Vagina (tissue), 2 donors: ENCODE results near the gene PERM1. TPM values are rescaled to one million over a fixed set of nuclear protein-coding genes. Genes with fewer than 3 reads are reported as not detected.

ENCODE experiments used
- DNase-seq, 2 donors: peaks; one replicate each; pipeline ENCODE4 v3.0.0-alpha.2; 2017; ENCODE audit errors: extremely low spot score in 2 of 2
- H3K27ac ChIP-seq: fragments of 200-600 bp; sonication (generic); one replicate; pipeline ENCODE4 v1.5.1; 2019
- H3K27me3 ChIP-seq: fragments of 200-600 bp; sonication (generic); one replicate; pipeline ENCODE4 v1.5.1; 2019
- H3K36me3 ChIP-seq, 2 donors: fragments of 200-600 bp; sonication (generic); one replicate each; pipeline ENCODE4 v1.5.1; 2017 to 2019
- H3K4me1 ChIP-seq: fragments of 200-600 bp; sonication (generic); one replicate; pipeline ENCODE4 v1.5.1; 2019
- H3K4me3 ChIP-seq, 2 donors: fragments of 200-600 bp; sonication (generic); 1 replicate in 1 of 2; 2 replicates in 1 of 2; pipeline ENCODE4 v1.5.1; 2016 to 2019
- H3K9me3 ChIP-seq: fragments of 200-600 bp; sonication (generic); one replicate; pipeline ENCODE4 v1.5.1; 2019
- CTCF ChIP-seq, 3 experiments: fragments of 450-650 bp in 2 of 3; fragments of 200-600 bp in 1 of 3; sonication (generic) in 1 of 3; IDR thresholded peaks; one replicate each; pipeline ENCODE4 v1.5.1; 2017 to 2019; ENCODE audit warnings: antibody characterized with exemption in 3 of 3, mild to moderate bottlenecking in 2 of 3, moderate library complexity in 2 of 3
- POLR2A ChIP-seq, 2 donors: fragments of 450-650 bp; IDR thresholded peaks; one replicate each; pipeline ENCODE4 v1.6.1; 2017; ENCODE audit warnings: antibody characterized with exemption in 2 of 2, mild to moderate bottlenecking in 2 of 2, moderate library complexity in 2 of 2
- POLR2AphosphoS5 ChIP-seq, 2 donors: sonication (generic); formaldehyde crosslinking; IDR thresholded peaks; one replicate each; pipeline ENCODE4 v1.9.0; 2017; ENCODE audit warnings: antibody characterized with exemption in 2 of 2, mild to moderate bottlenecking in 2 of 2, low read depth in 1 of 2; ENCODE audit not compliant: insufficient read depth in 1 of 2
- intact Hi-C: fragments of 100-400 bp; cut with DNase I; formaldehyde crosslinking; loops from one replicate; pipeline ENCODE4 v1.15.1; 2023
- total RNA-seq: library from RNA; depleted of rRNA; stranded (reverse); fragments of >200 nt; gene quantifications from one replicate; pipeline ENCODE4 v1.2.3, GENCODE V29; 2016

PERM1 gene
- total RNA-seq, 1 donor from 2014 or later, result not detected

GRCh38 chr1:973459-974292, 8.2 kb downstream of the PERM1 start:
- Histone ChIP-seq H3K4me3 (no peak overlapping the region), H3K4me1 (peaks cover 27% of the 10 kb centered on the region), H3K27me3 (peaks cover 4% of the 10 kb centered on the region), H3K9me3 (no peaks in the 10 kb centered on the region), H3K27ac (no peak overlapping the region), H3K36me3 (no peaks in the 10 kb centered on the region)
- no peak for DNase-seq
- TF ChIP-seq POLR2AphosphoS5 (IDR thresholded peaks at IDR 0.05; ENCODE audit: insufficient read depth in 1 of 2, low read depth in 1 of 2) (no peak), CTCF (IDR thresholded peaks at IDR 0.05) (no peak), POLR2A (IDR thresholded peaks at IDR 0.05) (no peak)
- intact Hi-C loops, result no loop called here

DNA sequence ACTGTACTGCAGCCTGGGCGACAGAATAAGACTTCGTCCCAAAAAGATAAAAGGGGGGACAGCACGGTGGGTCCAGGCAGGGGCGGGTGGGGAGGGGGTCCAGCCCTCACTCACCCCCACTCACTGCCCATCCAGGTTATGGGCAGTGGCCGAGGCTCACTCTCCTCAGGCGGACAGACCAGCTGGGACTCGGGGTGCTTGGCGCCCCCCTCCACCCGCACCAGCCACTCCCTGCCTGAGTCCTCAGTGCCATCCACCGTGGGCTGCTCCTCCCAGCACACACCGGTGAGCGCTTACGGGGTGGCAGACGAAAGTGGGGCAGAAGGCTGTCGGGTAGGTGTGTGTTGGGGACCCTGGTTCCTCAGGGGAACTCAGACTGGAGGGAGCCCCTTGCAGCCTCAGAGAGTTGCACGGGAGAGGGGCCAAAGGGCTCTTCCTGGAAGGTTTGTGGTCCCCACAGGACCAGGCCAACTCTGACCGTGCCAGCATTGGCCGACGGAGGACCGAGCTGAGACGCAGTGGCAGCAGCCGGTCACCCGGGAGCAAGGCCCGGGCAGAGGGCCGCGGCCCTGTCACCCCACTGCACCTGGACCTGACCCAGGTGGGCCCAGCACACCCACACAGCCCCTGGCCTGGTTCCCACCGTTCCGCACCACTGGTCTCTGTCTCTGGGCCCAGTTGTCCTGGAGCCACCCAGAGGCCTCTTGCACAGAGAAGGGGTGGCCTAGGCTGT, 9.0 kb downstream of the PERM1 start:
- intact Hi-C loops, result no loop called here
- Histone ChIP-seq H3K27ac (no peak overlapping the region), H3K27me3 (peaks cover 4% of the 10 kb centered on the region), H3K4me1 (peaks cover 29% of the 10 kb centered on the region), H3K4me3 (no peak overlapping the region), H3K9me3 (no peaks in the 10 kb centered on the region), H3K36me3 (no peaks in the 10 kb centered on the region)
- no peak for TF ChIP-seq CTCF (IDR thresholded peaks at IDR 0.05)
- TF ChIP-seq POLR2A (IDR thresholded peaks at IDR 0.05), result no peak
- TF ChIP-seq POLR2AphosphoS5 (IDR thresholded peaks at IDR 0.05; ENCODE audit: insufficient read depth in 1 of 2, low read depth in 1 of 2), result no peak
- DNase-seq, result no peak

DNA sequence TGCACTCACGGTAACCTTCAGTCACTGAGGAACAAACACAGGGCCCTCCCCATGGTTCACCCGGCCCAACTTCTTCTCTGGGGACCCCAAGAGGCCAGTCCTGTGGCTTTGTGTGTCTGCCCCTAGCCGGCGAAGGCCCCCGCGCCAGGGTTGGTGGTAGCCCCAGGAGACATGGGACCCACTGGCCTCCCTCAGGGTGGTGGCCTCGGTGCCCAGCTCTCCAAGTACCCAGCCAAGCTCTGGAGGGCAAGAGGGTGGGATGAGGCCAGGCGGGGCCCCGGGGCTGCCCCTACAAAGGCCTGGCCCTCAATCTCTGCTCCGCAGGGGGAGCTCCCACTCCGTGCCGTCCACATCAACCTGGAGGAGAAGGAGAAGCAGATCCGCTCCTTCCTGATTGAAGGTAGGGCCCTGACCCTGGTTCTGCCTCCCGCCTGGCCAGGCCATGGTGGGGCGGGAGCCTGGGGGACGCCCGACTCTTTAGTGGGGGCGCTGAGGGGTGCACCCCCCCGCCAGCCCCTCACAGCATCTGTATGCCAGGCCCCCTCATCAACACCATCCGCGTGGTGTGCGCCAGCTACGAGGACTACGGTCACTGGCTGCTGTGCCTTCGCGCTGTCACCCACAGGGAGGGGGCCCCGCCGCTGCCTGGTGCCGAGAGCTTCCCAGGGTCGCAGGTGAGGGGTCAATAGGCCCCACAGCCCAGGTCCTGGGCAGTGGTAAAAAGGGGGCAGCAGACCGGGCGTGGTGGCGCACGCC, 10.0 kb downstream of the PERM1 start:
- H3K36me3 ChIP-seq, result no peaks in the 10 kb centered on the region
- peaks cover 4% of the 10 kb centered on the region for H3K27me3 ChIP-seq
- no peak overlapping the region for H3K27ac ChIP-seq
- TF ChIP-seq POLR2A (IDR thresholded peaks at IDR 0.05) (no peak), CTCF (IDR thresholded peaks at IDR 0.05) (no peak), POLR2AphosphoS5 (IDR thresholded peaks at IDR 0.05; ENCODE audit: insufficient read depth in 1 of 2, low read depth in 1 of 2) (no peak)
- H3K4me1 ChIP-seq, result peaks cover 39% of the 10 kb centered on the region
- intact Hi-C loops, result no loop called here
- no peak overlapping the region for H3K4me3 ChIP-seq
- DNase-seq, result no peak
- no peaks in the 10 kb centered on the region for H3K9me3 ChIP-seq

GRCh38 chr1:970973-971730, 10.7 kb downstream of the PERM1 start:
- H3K27ac ChIP-seq, result no peak overlapping the region
- H3K36me3 ChIP-seq, result no peaks in the 10 kb centered on the region
- no peak overlapping the region for H3K4me3 ChIP-seq
- peaks cover 4% of the 10 kb centered on the region for H3K27me3 ChIP-seq
- intact Hi-C loops, result no loop called here
- peaks cover 41% of the 10 kb centered on the region for H3K4me1 ChIP-seq
- DNase-seq, result no peak
- TF ChIP-seq POLR2A (IDR thresholded peaks at IDR 0.05) (no peak), POLR2AphosphoS5 (IDR thresholded peaks at IDR 0.05; ENCODE audit: insufficient read depth in 1 of 2, low read depth in 1 of 2) (no peak), CTCF (IDR thresholded peaks at IDR 0.05) (no peak)
- no peaks in the 10 kb centered on the region for H3K9me3 ChIP-seq
